Fibroblast of mammary gland (primary cell): Measurements from ENCODE around the gene ZDHHC13.

Experiments used
- DNase-seq: peaks from one replicate; pipeline ENCODE4 v3.0.0-alpha.2; 2010; ENCODE audit warnings: low read depth
- H3K4me3 ChIP-seq: 2 replicates; pipeline ENCODE4 v1.5.1; 2011; ENCODE audit warnings: low read depth, mild to moderate bottlenecking, low read length, moderate library complexity; ENCODE audit not compliant: control insufficient read depth
- TF ChIP-seq, protein P1 (sequence below): conservative IDR thresholded peaks from 2 replicates; pipeline ENCODE4 v1.5.1; 2011; ENCODE audit warnings: low read depth, low read length, inconsistent platforms; ENCODE audit not compliant: control insufficient read depth, insufficient read depth

The ZDHHC13 gene

DNA sequence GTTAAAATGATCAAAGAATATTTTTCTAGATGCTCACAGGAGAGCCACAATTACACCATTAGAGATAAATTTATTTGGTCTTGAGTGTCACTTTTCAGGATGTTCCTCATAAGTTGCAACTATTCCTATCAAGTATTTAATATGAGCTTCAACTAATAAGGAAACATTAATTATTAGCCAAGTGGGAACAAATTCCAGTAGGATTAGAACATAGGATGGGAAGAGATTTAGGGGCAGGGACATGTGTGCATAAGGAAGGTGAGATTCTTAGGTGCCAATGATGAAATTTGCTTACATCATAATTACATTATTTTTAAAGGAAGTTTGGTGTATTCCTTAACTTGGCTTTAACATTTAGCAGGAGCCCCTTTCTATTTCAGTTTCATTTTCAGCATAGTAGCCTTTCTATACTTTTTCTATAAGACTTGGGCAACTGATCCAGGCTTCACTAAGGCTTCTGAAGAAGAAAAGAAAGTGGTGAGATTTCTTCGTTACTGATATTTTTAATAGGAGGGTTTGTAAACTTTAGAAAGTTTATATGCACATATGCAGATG is 46.1 kb downstream of the ZDHHC13 start:
- TF ChIP-seq, protein P1, sequence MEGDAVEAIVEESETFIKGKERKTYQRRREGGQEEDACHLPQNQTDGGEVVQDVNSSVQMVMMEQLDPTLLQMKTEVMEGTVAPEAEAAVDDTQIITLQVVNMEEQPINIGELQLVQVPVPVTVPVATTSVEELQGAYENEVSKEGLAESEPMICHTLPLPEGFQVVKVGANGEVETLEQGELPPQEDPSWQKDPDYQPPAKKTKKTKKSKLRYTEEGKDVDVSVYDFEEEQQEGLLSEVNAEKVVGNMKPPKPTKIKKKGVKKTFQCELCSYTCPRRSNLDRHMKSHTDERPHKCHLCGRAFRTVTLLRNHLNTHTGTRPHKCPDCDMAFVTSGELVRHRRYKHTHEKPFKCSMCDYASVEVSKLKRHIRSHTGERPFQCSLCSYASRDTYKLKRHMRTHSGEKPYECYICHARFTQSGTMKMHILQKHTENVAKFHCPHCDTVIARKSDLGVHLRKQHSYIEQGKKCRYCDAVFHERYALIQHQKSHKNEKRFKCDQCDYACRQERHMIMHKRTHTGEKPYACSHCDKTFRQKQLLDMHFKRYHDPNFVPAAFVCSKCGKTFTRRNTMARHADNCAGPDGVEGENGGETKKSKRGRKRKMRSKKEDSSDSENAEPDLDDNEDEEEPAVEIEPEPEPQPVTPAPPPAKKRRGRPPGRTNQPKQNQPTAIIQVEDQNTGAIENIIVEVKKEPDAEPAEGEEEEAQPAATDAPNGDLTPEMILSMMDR: no peak
- no peak for DNase-seq
- no peak overlapping the region for H3K4me3 ChIP-seq

DNA sequence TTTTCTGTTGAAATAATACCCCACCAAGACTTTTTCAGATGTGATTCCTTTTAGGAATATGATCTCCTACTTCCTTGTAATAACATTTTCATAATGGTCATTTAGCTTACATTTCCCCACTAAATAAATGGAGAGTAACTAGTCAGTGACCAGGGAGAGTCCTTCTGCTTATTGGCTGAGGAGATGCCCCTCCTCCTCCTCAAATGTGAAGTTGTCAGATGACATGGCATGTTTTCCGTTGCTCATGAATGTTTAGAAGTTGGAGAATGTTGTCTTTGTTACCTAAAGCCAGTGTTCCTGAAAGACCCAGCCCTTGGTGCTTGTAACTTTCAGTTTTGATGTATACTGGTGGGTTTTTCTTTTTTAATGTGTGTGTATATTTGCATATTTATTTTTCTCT is 46.6 kb downstream of the ZDHHC13 start:
- no peak overlapping the region for H3K4me3 ChIP-seq
- TF ChIP-seq, protein P1: no peak
- DNase-seq: no peak

DNA sequence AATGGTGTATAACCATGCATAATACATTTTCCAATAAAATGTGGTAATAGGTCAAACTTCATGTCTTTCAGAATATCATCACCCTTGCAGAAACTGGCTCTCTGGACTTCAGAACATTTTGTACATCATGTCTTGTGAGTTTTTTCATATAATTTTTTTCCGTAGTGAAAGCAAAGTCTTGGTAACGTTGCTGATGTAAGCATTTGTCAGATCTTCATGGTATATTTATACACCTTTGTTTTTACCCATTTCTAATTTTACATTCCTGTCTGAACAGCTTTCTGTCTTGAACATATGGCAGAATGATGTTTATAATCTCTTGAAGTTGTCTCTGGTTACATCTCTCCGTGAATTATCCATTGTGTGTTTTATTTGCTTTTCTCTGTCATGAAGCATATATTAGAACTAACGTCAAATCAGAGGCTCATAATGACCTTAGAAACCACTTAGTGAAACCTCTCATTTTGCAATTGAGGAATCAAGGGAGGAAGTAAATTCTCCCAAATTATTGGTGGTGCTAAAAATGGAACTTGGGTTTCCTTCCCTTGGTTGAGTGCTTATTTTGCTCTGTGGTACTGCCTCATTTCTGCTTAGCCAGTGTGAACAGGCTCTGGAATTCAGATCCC is 47.4 kb downstream of the ZDHHC13 start:
- no peak for DNase-seq
- no peak overlapping the region for H3K4me3 ChIP-seq
- TF ChIP-seq, protein P1: no peak

DNA sequence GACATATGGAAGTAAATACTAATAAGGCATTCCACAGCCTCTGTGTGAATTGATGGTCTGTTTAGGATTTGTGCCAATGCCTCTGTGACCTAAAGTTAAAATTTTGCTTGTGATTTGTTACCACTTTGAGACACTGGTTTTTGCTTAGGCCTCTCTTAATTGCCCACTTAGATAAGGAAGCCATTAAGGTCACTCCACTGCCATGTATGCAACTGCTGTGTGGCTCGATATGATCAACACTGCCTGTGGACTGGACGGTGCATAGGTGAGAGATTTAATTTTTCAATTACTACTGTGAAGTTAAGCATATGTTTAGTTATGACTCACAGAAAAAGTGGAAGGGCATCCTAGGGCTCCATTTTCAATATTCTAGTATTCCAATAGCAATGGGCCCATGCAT is 47.9 kb downstream of the ZDHHC13 start:
- no peak for DNase-seq
- H3K4me3 ChIP-seq: no peak overlapping the region
- TF ChIP-seq, protein P1: no peak

DNA sequence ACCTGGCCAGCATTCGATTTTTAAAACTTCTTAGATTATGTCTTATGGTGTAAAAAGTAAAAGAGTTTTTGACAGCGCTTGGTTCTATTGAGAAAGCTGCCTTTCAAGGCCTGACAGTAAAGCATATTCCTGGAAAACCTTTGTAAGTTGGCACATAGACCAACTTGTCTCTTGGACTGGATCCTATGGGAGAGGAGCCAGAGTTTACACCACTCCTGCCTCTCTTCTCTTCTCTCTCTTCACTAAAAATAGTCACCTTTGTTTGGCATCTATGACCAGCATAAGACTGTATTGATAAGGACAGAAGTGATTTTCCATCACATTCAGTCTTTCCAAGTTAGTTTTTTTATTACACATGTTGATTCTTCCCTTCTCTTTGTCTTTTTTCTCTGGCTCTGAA is 51.1 kb downstream of the ZDHHC13 start:
- H3K4me3 ChIP-seq: no peak overlapping the region
- TF ChIP-seq, protein P1: no peak
- no peak for DNase-seq

DNA sequence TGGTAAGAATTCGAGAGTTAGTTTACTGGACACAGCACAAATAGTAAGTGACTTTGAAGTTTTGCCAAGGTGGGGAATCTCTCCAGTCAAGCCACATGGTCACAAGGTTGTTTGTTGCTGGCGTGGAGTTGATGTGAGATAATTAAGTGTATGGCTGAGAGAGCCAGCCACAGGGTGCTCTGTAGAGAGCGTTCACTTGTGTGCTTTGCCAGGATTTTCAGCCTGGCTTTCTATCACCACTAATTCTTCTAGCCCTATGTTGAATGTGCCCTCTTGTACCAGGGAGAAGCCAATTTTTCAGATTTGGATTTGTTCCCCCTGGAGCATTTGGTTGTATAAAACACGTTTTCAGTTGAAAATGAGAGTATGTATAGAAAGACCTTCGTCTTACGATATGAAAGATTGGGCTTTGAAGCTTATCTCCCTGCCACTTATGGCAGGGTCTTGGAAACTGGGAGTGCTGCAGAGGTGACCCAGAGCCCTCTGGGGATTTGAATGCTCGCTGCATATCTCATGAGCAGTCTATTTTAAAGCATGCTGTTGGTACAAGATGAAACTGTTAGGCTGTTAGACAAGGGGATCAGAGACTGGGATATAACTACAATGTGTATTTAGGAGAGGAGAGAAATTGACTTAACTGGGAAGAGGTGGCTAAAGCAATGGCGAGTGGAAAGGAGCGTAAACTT is 56.2 kb downstream of the ZDHHC13 start:
- TF ChIP-seq, protein P1: no peak
- H3K4me3 ChIP-seq: no peak overlapping the region
- no peak for DNase-seq
